DND-41 (cell line): ENCODE results near the gene NPTXR.
A peak's percentile ranks its signal among the peaks of the same experiment; 100 is the strongest.

Experiments
- ATAC-seq: fragments of 200-7000 bp; cut with Tn5 transposase; 3 replicates; pipeline ENCODE4 v1.9.1; 2021; ENCODE audit warnings: low read depth; ENCODE audit not compliant: insufficient read depth
- DNase-seq: peaks from one replicate; pipeline ENCODE4 v3.0.0-alpha.2; 2020
- H2AFZ ChIP-seq: 2 replicates; pipeline ENCODE4 v1.6.0; 2012; ENCODE audit warnings: low read depth, low read length
- H3K27ac ChIP-seq: 2 replicates; pipeline ENCODE4 v1.5.1; 2012; ENCODE audit warnings: low read length, inconsistent platforms
- H3K27me3 ChIP-seq: fragments of 200-600 bp; sonication (generic); 2 replicates; pipeline ENCODE4 v1.6.0; 2012; ENCODE audit warnings: low read length, mild to moderate bottlenecking, inconsistent platforms; ENCODE audit not compliant: insufficient read depth, poor library complexity
- H3K36me3 ChIP-seq: 2 replicates; pipeline ENCODE4 v1.5.1; 2012; ENCODE audit warnings: low read length, inconsistent platforms; ENCODE audit not compliant: insufficient read depth
- H3K4me1 ChIP-seq: 2 replicates; pipeline ENCODE4 v1.5.1; 2012; ENCODE audit warnings: mild to moderate bottlenecking, low read length; ENCODE audit not compliant: insufficient read depth
- H3K4me2 ChIP-seq: 2 replicates; pipeline ENCODE4 v1.6.0; 2012; ENCODE audit warnings: mild to moderate bottlenecking, moderate library complexity, low read length, inconsistent platforms; ENCODE audit not compliant: insufficient read depth
- H3K4me3 ChIP-seq, 2 experiments: fragments of 200-600 bp in 1 of 2; shearing (Covaris generic) in 1 of 2; 2 replicates each; pipeline ENCODE4 v1.5.1; 2012 to 2016; ENCODE audit warnings: inconsistent platforms in 2 of 2, low read length in 2 of 2, mild to moderate bottlenecking in 2 of 2, low read depth in 1 of 2, moderate library complexity in 1 of 2
- H3K79me2 ChIP-seq: 2 replicates; pipeline ENCODE4 v1.6.0; 2012; ENCODE audit warnings: low read length, inconsistent platforms; ENCODE audit not compliant: insufficient read depth
- H3K9ac ChIP-seq: 2 replicates; pipeline ENCODE4 v1.6.0; 2012; ENCODE audit warnings: low read depth, mild to moderate bottlenecking, inconsistent platforms, low read length, moderate library complexity
- H3K9me3 ChIP-seq: 2 replicates; pipeline ENCODE4 v1.5.1; 2012; ENCODE audit warnings: low read length, moderate library complexity, mild to moderate bottlenecking, inconsistent platforms; ENCODE audit not compliant: insufficient read depth, severe bottlenecking
- H4K20me1 ChIP-seq: 2 replicates; pipeline ENCODE4 v1.6.0; 2012; ENCODE audit warnings: low read length; ENCODE audit not compliant: insufficient read depth
- EZH2 ChIP-seq: IDR thresholded peaks from 3 replicates; pipeline ENCODE4 v1.6.1; 2012; ENCODE audit warnings: borderline replicate concordance, low read depth, mild to moderate bottlenecking, moderate library complexity, low read length, inconsistent platforms; ENCODE audit not compliant: severe bottlenecking
- TF ChIP-seq, protein P1 (sequence below): IDR thresholded peaks from 2 replicates; pipeline ENCODE4 v1.5.1; 2012; ENCODE audit warnings: borderline replicate concordance, low read length, moderate library complexity, mild to moderate bottlenecking; ENCODE audit not compliant: poor library complexity, severe bottlenecking; ENCODE audit errors: extremely low read depth

NPTXR gene

DNA sequence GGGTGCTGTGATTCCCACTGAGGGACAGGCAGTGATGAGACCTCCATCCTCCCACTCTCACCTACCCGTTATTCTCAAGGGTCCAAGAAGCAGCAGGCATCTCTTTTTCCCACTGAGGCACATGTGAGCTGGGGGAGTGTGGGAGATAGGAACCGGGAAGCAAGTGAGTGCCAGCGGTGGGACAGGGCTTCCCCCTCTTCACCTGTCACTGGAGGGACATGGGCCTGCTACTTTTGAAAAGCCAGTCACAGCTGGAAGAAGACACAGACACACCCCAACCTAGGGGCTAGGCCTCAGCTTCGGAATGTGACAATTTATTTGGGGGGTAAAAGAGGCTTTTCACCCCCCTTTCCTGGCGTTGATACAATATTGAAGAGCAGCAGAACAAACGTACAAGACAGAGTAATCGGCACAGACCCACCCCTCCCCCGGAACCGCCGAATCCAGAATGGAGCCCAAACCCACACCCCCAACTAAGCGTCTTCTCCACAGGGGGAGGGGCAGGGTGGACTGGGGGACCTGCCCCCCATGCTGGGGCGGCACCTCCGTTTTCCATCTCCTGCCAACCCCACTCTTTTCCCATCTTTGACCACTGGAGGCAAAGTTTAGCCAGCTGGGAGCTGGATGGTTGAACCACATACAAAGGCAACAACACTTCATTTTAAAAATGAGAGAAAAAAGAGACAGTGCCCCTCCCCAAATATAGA, 17.5 kb upstream of the NPTXR start:
- Histone ChIP-seq H4K20me1 (peaks cover 63% of the 10 kb centered on the region), H3K27ac (no peak overlapping the region), H3K79me2 (no peaks in the 10 kb centered on the region), H3K27me3 (no peaks in the 10 kb centered on the region), H2AFZ (no peak overlapping the region), H3K9ac (no peak overlapping the region), H3K36me3 (peaks cover 26% of the 10 kb centered on the region), H3K4me2 (no peak overlapping the region), H3K9me3 (no peaks in the 10 kb centered on the region), H3K4me3 (no peak overlapping the region), H3K4me1 (no peaks in the 10 kb centered on the region)
- DNase-seq (no peak), ATAC-seq (no peak)
- TF ChIP-seq, protein P1, sequence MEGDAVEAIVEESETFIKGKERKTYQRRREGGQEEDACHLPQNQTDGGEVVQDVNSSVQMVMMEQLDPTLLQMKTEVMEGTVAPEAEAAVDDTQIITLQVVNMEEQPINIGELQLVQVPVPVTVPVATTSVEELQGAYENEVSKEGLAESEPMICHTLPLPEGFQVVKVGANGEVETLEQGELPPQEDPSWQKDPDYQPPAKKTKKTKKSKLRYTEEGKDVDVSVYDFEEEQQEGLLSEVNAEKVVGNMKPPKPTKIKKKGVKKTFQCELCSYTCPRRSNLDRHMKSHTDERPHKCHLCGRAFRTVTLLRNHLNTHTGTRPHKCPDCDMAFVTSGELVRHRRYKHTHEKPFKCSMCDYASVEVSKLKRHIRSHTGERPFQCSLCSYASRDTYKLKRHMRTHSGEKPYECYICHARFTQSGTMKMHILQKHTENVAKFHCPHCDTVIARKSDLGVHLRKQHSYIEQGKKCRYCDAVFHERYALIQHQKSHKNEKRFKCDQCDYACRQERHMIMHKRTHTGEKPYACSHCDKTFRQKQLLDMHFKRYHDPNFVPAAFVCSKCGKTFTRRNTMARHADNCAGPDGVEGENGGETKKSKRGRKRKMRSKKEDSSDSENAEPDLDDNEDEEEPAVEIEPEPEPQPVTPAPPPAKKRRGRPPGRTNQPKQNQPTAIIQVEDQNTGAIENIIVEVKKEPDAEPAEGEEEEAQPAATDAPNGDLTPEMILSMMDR, result no peak
- TF ChIP-seq EZH2, result no peak

DNA sequence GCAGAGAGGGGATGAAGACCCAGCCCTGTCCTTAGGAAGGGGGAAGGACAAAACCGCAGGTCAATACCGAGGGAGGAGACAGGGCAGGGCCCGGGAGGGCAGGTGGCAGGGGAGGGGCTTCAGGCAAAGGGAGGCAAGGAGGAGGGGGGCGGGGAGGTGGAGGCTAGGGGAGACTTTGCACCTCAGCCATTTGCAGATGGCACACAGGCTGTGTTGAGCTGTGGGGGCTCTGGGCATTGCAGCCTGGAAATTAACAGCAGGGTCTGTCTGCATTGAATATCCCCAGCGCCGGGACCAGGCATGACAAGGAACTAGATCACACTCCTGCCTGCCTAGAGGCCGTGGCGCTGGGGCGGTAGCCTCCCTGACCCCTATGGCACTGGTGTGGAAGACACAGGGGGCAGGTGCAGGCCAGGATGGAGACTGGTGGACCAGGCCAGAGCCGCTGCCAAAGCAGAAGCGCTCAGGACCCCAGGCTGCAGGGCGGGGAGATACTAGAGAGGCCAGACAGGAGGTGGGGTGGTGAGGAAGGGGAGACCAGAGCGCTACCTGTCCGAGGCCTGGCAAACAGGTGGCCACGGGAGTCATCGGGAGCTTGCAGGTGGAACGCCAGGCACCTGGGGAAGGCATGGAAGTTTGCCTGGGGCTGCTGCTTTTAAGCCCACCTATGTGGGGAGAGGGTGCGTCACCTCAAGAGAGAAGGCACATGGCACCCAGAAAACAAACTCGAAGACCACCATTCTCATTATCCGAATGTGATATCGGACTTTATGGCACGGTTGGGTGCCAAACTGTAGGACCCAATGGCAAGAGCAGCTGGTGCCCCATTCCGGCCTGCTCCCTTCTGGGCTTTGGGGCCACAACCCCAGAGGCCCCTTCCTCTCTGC, 16.7 kb upstream of the NPTXR start:
- Histone ChIP-seq H3K9ac (no peak overlapping the region), H3K79me2 (no peaks in the 10 kb centered on the region), H3K4me2 (no peak overlapping the region), H4K20me1 (peaks cover 55% of the 10 kb centered on the region), H3K9me3 (no peaks in the 10 kb centered on the region), H3K27ac (no peak overlapping the region), H2AFZ (no peak overlapping the region), H3K4me1 (no peaks in the 10 kb centered on the region), H3K36me3 (peaks cover 18% of the 10 kb centered on the region), H3K27me3 (no peaks in the 10 kb centered on the region), H3K4me3 (no peak overlapping the region)
- ATAC-seq (peak; percentile 29; the same call in 2 of the 3 replicates), DNase-seq (no peak)
- TF ChIP-seq EZH2, result no peak
- TF ChIP-seq, protein P1, result no peak

DNA sequence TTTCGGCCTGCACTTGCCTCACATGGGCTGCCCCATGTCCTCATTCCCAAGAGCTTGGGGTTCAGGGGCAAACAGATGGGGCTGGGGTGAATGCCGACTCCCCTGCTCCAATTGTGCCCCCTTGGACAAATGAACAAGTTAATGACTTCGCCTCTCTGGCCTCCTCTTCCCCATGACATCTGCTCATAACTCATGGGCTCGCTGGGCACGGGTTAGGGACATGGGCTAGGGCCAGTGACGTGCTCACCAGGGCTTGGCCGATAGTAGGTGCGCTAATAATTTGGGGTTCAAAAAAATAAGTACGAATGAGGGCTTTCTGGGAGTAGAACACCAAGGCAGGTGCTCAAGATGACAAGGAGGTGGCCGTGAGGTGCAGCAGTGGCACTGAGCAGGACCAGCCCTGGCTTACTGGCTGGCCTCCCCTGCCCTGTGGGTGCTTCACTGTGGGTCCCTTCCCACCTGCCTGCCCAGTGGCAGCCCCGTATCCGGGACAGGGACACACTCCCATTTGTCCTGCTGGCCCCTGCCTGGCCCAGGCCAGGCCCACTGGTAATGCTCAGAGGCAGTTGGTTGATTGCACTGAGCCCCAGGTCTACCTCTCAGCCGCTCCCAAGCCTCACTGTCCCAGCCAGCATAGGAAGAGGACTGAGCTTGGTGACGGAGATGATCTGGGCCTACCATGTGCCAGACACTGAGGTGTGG, 15.9 kb upstream of the NPTXR start:
- DNase-seq (no peak), ATAC-seq (peak; percentile 22; the same call in 1 of the 3 replicates)
- no peak overlapping the region for H2AFZ ChIP-seq
- H3K27ac ChIP-seq, result no peak overlapping the region
- peaks cover 47% of the 10 kb centered on the region for H4K20me1 ChIP-seq
- no peak overlapping the region for H3K4me2 ChIP-seq
- no peaks in the 10 kb centered on the region for H3K27me3 ChIP-seq
- peaks cover 10% of the 10 kb centered on the region; the same call in 1 of the 2 replicates for H3K36me3 ChIP-seq
- H3K9me3 ChIP-seq, result no peaks in the 10 kb centered on the region
- no peak overlapping the region for H3K4me3 ChIP-seq
- no peaks in the 10 kb centered on the region for H3K4me1 ChIP-seq
- TF ChIP-seq, protein P1, result no peak
- TF ChIP-seq EZH2, result no peak
- H3K79me2 ChIP-seq, result no peaks in the 10 kb centered on the region
- no peak overlapping the region for H3K9ac ChIP-seq
